HCT116 (cell line): ENCODE measurements around the gene KCNK4. TPM values are rescaled to one million over a fixed set of nuclear protein-coding genes. Genes with fewer than 3 reads are reported as not detected.

ENCODE experiments used
- ATAC-seq: fragments of 200-7000 bp; cut with Tn5 transposase; 2 replicates; pipeline ENCODE4 v1.9.1; 2020; ENCODE audit warnings: mild to moderate bottlenecking, moderate library complexity
- BruUV-seq: library from RNA; stranded (reverse); fragments of 400-500 nt; replicated peaks from 2 replicates; lab custom pipeline; 2021; lab: Mats Ljungman, UMichigan
- CTCF ChIA-PET: fragments of 300-600 bp; sonication (Branson Sonifier 250); formaldehyde crosslinking; loops from one replicate; lab custom pipeline; 2021; ENCODE audit warnings: antibody characterized with exemption; lab: Charles Lee
- POLR2A ChIA-PET: fragments of 300-600, 350-600 bp; sonication (Branson Sonifier 250); formaldehyde crosslinking; loops from one replicate; lab custom pipeline; 2021; ENCODE audit warnings: antibody characterized with exemption; lab: Charles Lee
- RAD21 ChIA-PET, 2 experiments: fragments of 300-600 bp; sonication (Branson Sonifier 250); formaldehyde crosslinking; loops; one replicate each; lab custom pipeline; 2023; ENCODE audit warnings: low total read pairs in 2 of 2; ENCODE audit not compliant: uncharacterized antibody in 2 of 2, unreplicated experiment in 2 of 2, low non-redundant PET in 1 of 2; lab: Charles Lee
- DNase-seq: peaks from one replicate; pipeline ENCODE4 v3.0.0-alpha.2; 2010; ENCODE audit warnings: low read depth, low spot score
- H2AFZ ChIP-seq: fragments of 200-600 bp; shearing (Covaris generic), sonication (generic); 2 replicates; pipeline ENCODE4 v1.6.1; 2017; ENCODE audit warnings: low read depth, mixed run types, mixed read lengths, antibody characterized with exemption, low read length; ENCODE audit not compliant: poor library complexity, severe bottlenecking
- H3K27ac ChIP-seq: 2 replicates; pipeline ENCODE4 v1.5.1; 2012; ENCODE audit warnings: low read depth, low read length
- H3K27me3 ChIP-seq: fragments of 200-600 bp; sonication (generic); 2 replicates; pipeline ENCODE4 v1.6.1; 2016; ENCODE audit warnings: mixed run types, low read length, mixed read lengths; ENCODE audit not compliant: insufficient read depth
- H3K36me3 ChIP-seq, 2 experiments: fragments of 200-500 bp in 1 of 2; fragments of 200-600 bp in 1 of 2; sonication (Bioruptor generic) in 1 of 2; sonication (generic) in 1 of 2; 2 replicates each; pipeline versions ENCODE4 v1.5.1 to v1.6.1; 2014 to 2016; ENCODE audit warnings: low read length in 2 of 2, inconsistent platforms in 1 of 2, mixed read lengths in 1 of 2, mixed run types in 1 of 2; ENCODE audit not compliant: insufficient read depth in 2 of 2, control insufficient read depth in 1 of 2
- H3K4me1 ChIP-seq, 2 experiments: fragments of 200-600 bp in 1 of 2; sonication (generic) in 1 of 2; 2 replicates each; pipeline versions ENCODE4 v1.5.1 to v1.6.1; 2012 to 2017; ENCODE audit warnings: low read length in 2 of 2, inconsistent platforms in 1 of 2, mild to moderate bottlenecking in 1 of 2, mixed read lengths in 1 of 2, mixed run types in 1 of 2, moderate library complexity in 1 of 2; ENCODE audit not compliant: insufficient read depth in 2 of 2, control insufficient read depth in 1 of 2
- H3K4me2 ChIP-seq: fragments of 200-600 bp; sonication (generic); 2 replicates; pipeline ENCODE4 v1.6.1; 2017; ENCODE audit warnings: mixed run types, low read length, mixed read lengths
- H3K4me3 ChIP-seq, 2 experiments: fragments of 200-600 bp in 1 of 2; sonication (generic) in 1 of 2; replicated peaks in 1 of 2; 2 replicates each; pipeline ENCODE4 v1.5.1; 2011 to 2016; ENCODE audit warnings: low read length in 2 of 2, control low read depth in 1 of 2, low read depth in 1 of 2, mild to moderate bottlenecking in 1 of 2, mixed read lengths in 1 of 2, mixed run types in 1 of 2
- H3K79me2 ChIP-seq: fragments of 200-600 bp; sonication (generic); 2 replicates; pipeline ENCODE4 v1.6.1; 2017; ENCODE audit warnings: mild to moderate bottlenecking, mixed run types, low read length, moderate library complexity, mixed read lengths; ENCODE audit not compliant: insufficient read depth
- H3K9ac ChIP-seq: fragments of 200-600 bp; sonication (generic); 2 replicates; pipeline ENCODE4 v1.6.1; 2016; ENCODE audit warnings: low read length, mixed read lengths
- H3K9me2 ChIP-seq: fragments of 200-600 bp; sonication (generic), shearing (Covaris generic); 2 replicates; pipeline ENCODE4 v1.6.1; 2017; ENCODE audit warnings: mixed run types, mild to moderate bottlenecking, moderate library complexity; ENCODE audit not compliant: insufficient read depth
- H3K9me3 ChIP-seq, 2 experiments: fragments of 200-500 bp in 1 of 2; fragments of 200-600 bp in 1 of 2; sonication (Bioruptor generic) in 1 of 2; sonication (generic) in 1 of 2; 2 replicates each; pipeline ENCODE4 v1.6.1; 2014 to 2017; ENCODE audit warnings: low read length in 2 of 2, mixed read lengths in 2 of 2, inconsistent platforms in 1 of 2, low read depth in 1 of 2, mild to moderate bottlenecking in 1 of 2, mixed run types in 1 of 2, moderate library complexity in 1 of 2; ENCODE audit not compliant: control insufficient read depth in 1 of 2, insufficient read depth in 1 of 2
- H4K20me1 ChIP-seq: fragments of 200-600 bp; sonication (generic), shearing (Covaris generic); 2 replicates; pipeline ENCODE4 v1.6.1; 2017; ENCODE audit warnings: mixed run types, mild to moderate bottlenecking, moderate library complexity; ENCODE audit not compliant: insufficient read depth
- CBX3 ChIP-seq: IDR thresholded peaks from 2 replicates; pipeline ENCODE4 v1.6.1; 2012; ENCODE audit warnings: low read depth
- CEBPB ChIP-seq: IDR thresholded peaks from 2 replicates; pipeline ENCODE4 v1.6.1; 2012; ENCODE audit warnings: low read depth
- EGR1 ChIP-seq: IDR thresholded peaks from 2 replicates; pipeline ENCODE4 v1.6.1; 2012; ENCODE audit warnings: low read depth
- EZH2 ChIP-seq: fragments of 200-600 bp; sonication (generic); IDR thresholded peaks from 2 replicates; pipeline ENCODE4 v1.6.1; 2017; ENCODE audit warnings: antibody characterized with exemption, mixed run types
- EZH2phosphoT487 ChIP-seq: fragments of 200-600 bp; IDR thresholded peaks from 2 replicates; pipeline ENCODE4 v1.6.1; 2018; ENCODE audit warnings: antibody characterized with exemption, borderline replicate concordance
- JUND ChIP-seq: IDR thresholded peaks from 2 replicates; pipeline ENCODE4 v1.6.1; 2012
- MAX ChIP-seq: IDR thresholded peaks from 2 replicates; pipeline ENCODE4 v1.6.1; 2012
- POLR2A ChIP-seq: IDR thresholded peaks from 2 replicates; pipeline ENCODE4 v1.7.0; 2011; ENCODE audit warnings: borderline replicate concordance; ENCODE audit not compliant: insufficient read depth, insufficient read length; ENCODE audit errors: extremely low read depth
- POLR2AphosphoS5 ChIP-seq: IDR thresholded peaks from 2 replicates; pipeline ENCODE4 v1.6.1; 2011; ENCODE audit warnings: mild to moderate bottlenecking, low read depth, low read length, moderate library complexity
- REST ChIP-seq: IDR thresholded peaks from 2 replicates; pipeline ENCODE4 v1.6.1; 2012; ENCODE audit warnings: low read depth
- SIN3A ChIP-seq: IDR thresholded peaks from 2 replicates; pipeline ENCODE4 v1.6.1; 2012; ENCODE audit warnings: low read depth
- SP1 ChIP-seq: IDR thresholded peaks from 2 replicates; pipeline ENCODE4 v1.6.1; 2012; ENCODE audit warnings: low read depth
- YY1 ChIP-seq: IDR thresholded peaks from 2 replicates; pipeline ENCODE4 v1.6.1; 2011; ENCODE audit warnings: low read length, low read depth, moderate library complexity, mild to moderate bottlenecking; ENCODE audit not compliant: insufficient replicate concordance; ENCODE audit errors: extremely low read depth
- ZBTB33 ChIP-seq: IDR thresholded peaks from 2 replicates; pipeline ENCODE4 v1.6.1; 2011; ENCODE audit warnings: mild to moderate bottlenecking, low read length, moderate library complexity; ENCODE audit not compliant: insufficient replicate concordance; ENCODE audit errors: extremely low read depth
- ZNF274 ChIP-seq: fragments of 200-500 bp; sonication (Bioruptor generic); IDR thresholded peaks from 2 replicates; pipeline ENCODE4 v1.6.1; 2014; ENCODE audit warnings: mild to moderate bottlenecking, low read depth, low read length, inconsistent platforms
- intact Hi-C: fragments of 100-400 bp; cut with micrococcal nuclease; formaldehyde crosslinking; loops from 2 replicates; pipeline ENCODE4 v1.10.0; 2022
- total RNA-seq: library from RNA; stranded (reverse); gene quantifications from one replicate; pipeline ENCODE4 v1.2.1, GENCODE V29; 2021; ENCODE audit not compliant: unreplicated experiment
- TF ChIP-seq, protein P1 (sequence below), 3 experiments: fragments of 200-600 bp in 1 of 3; sonication (generic) in 1 of 3; IDR thresholded peaks in 2 of 3; conservative IDR thresholded peaks in 1 of 3; 2 replicates each; pipeline ENCODE4 v1.5.1; 2012 to 2017; ENCODE audit warnings: low read depth in 2 of 3, low read length in 2 of 3, antibody characterized with exemption in 1 of 3, borderline replicate concordance in 1 of 3, control low read depth in 1 of 3, mild to moderate bottlenecking in 1 of 3, mixed read lengths in 1 of 3, mixed run types in 1 of 3, moderate library complexity in 1 of 3; ENCODE audit not compliant: insufficient read depth in 1 of 3
- TF ChIP-seq, protein P2 (sequence below): IDR thresholded peaks from 2 replicates; pipeline ENCODE4 v1.6.1; 2012

Gene KCNK4
- total RNA-seq, 1 experiment from 2014 or later = not detected

DNA sequence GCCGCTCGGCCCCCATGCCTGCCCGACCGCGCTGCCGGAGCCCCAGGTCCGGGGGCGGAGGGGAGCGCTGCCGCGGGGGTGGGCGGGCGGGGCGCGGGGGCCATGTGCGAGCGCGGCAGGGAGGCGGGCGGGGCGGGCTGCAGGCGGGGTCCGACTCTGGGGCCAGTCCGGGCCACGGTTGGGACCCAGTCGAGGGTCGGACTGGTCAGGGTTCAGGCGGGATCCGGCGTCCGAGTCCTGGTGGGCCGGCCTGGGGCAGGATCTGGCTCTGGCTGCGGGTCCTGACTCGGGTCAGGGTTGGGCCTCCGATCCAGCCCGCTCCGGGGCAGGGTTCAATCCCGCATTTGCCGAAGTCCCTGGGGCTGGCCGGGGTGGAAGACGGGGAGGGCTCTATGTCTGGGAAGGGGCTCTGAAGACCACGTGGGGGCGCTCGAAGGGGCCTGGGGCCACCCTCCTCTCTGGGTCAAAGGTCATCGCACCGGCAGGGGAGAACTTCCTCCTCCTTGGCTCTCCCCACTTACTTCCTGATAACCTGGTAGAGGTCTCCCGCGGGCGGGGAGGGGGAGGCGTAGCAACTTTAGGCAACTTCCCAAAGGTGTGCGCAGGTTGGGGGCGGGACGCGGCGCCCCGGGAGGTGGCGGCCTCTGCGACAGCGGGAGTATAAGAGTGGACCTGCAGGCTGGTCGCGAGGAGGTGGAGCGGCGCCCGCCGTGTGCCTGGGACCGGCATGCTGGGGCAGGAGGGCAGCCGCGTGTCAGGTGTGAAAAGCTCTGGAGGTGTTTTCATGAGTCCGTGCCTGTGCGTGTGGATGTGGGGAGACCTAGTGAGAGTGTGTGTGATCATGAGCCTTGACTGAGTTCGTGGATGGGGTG lies 14.8 kb downstream of the KCNK4 start:
- intact Hi-C loops = loop anchor here (2.0 to 5.0 kb wide), 3 partner anchors 36 to 65 kb away; partner anchors contain the start of genes CCDC88B, FKBP2 and PLCB3
- TF ChIP-seq SIN3A (no peak), SP1 (no peak), YY1 (peak; percentile 8), EZH2phosphoT487 (no peak), MAX (no peak), CBX3 (no peak), ZNF274 (no peak), CEBPB (no peak), EGR1 (no peak), POLR2AphosphoS5 (peak; percentile 62), ZBTB33 (no peak), JUND (no peak), POLR2A (peak; percentile 85), REST (no peak), EZH2 (no peak)
- TF ChIP-seq, protein P1, sequence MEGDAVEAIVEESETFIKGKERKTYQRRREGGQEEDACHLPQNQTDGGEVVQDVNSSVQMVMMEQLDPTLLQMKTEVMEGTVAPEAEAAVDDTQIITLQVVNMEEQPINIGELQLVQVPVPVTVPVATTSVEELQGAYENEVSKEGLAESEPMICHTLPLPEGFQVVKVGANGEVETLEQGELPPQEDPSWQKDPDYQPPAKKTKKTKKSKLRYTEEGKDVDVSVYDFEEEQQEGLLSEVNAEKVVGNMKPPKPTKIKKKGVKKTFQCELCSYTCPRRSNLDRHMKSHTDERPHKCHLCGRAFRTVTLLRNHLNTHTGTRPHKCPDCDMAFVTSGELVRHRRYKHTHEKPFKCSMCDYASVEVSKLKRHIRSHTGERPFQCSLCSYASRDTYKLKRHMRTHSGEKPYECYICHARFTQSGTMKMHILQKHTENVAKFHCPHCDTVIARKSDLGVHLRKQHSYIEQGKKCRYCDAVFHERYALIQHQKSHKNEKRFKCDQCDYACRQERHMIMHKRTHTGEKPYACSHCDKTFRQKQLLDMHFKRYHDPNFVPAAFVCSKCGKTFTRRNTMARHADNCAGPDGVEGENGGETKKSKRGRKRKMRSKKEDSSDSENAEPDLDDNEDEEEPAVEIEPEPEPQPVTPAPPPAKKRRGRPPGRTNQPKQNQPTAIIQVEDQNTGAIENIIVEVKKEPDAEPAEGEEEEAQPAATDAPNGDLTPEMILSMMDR (IDR thresholded peaks at IDR 0.05 in 2 of 3, conservative IDR thresholded peaks at IDR 0.05 in 1 of 3; ENCODE audit: borderline replicate concordance in 1 of 3, insufficient read depth in 1 of 3, low read depth in 2 of 3, low read length in 2 of 3) = peak in 2 of 3 experiments; percentile 18 to 32; a peak in 2 of 6 replicates
- TF ChIP-seq, protein P2, sequence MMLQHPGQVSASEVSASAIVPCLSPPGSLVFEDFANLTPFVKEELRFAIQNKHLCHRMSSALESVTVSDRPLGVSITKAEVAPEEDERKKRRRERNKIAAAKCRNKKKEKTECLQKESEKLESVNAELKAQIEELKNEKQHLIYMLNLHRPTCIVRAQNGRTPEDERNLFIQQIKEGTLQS = no peak

More for the DNA sequence above, 14.8 kb downstream of the KCNK4 start:
- Histone ChIP-seq H3K79me2 (peaks cover 35% of the 10 kb centered on the region), H3K4me2 (peak overlapping the region; percentile 98), H3K27ac (peak overlapping the region; percentile 96), H3K4me1 (peaks cover 12 to 48% of the 10 kb centered on the region in 2 experiments; a peak in 3 of 4 replicates), H3K9me2 (no peaks in the 10 kb centered on the region), H3K36me3 (peaks cover 0 to 8% of the 10 kb centered on the region in 2 experiments; a peak in 1 of 4 replicates), H3K27me3 (no peaks in the 10 kb centered on the region), H3K9me3 (no peaks in the 10 kb centered on the region), H4K20me1 (no peaks in the 10 kb centered on the region), H3K9ac (peak overlapping the region; percentile 92), H2AFZ (no peak overlapping the region), H3K4me3 (peak overlapping the region; percentile 67 to 81)
- BruUV-seq = no TSS peak
- ATAC-seq = peak; percentile 31
- RAD21 ChIA-PET = interaction anchor here in 1 of 2 experiments (1.6 to 2.5 kb wide), 2 partner anchors 12 to 101 kb away, joined by 6 to 7 read pairs; partner anchors contain the start of gene PRDX5
- POLR2A ChIA-PET = interaction anchor here (0.7 to 5.5 kb wide), 5 partner anchors 12 to 1465 kb away, joined by 3 to 30 read pairs (median 5); partner anchors contain the start of genes PRDX5, STIP1 and TRMT112
- DNase-seq = peak; percentile 39
- CTCF ChIA-PET = interaction anchor here (1.0 to 5.8 kb wide), 6 partner anchors 12 to 101 kb away, joined by 3 to 80 read pairs (median 22); partner anchors contain the start of genes FERMT3, PRDX5 and TRMT112
